ENCODE results near the gene TACO1. TPM values are rescaled to one million over a fixed set of nuclear protein-coding genes. Genes with fewer than 3 reads are reported as not detected.

The TACO1 gene
- total RNA-seq, 4 donors from 2014 or later = 11.4 to 18.3 (median 14.6) TPM

DNA sequence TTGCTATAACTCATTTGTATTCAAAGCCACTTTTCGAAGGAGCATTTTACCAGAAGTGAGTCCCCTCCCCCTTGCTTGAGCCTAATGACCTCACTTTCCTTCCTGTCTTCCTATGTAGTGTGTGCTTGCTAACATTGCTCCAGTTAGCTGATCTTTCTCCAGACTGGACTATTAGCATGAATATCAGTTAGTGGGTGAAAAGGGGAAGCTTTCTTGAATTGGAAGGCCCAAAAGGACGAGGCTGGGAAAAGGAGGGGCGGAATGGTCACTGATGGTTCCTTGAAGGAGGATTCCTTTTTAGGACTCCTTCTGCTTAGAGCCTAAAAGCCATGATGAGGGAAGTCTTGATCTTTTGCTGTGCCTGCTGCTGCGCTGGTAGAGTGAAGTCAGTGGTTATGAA, 33.5 kb downstream of the TACO1 start:
- TF ChIP-seq, protein P1, sequence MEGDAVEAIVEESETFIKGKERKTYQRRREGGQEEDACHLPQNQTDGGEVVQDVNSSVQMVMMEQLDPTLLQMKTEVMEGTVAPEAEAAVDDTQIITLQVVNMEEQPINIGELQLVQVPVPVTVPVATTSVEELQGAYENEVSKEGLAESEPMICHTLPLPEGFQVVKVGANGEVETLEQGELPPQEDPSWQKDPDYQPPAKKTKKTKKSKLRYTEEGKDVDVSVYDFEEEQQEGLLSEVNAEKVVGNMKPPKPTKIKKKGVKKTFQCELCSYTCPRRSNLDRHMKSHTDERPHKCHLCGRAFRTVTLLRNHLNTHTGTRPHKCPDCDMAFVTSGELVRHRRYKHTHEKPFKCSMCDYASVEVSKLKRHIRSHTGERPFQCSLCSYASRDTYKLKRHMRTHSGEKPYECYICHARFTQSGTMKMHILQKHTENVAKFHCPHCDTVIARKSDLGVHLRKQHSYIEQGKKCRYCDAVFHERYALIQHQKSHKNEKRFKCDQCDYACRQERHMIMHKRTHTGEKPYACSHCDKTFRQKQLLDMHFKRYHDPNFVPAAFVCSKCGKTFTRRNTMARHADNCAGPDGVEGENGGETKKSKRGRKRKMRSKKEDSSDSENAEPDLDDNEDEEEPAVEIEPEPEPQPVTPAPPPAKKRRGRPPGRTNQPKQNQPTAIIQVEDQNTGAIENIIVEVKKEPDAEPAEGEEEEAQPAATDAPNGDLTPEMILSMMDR (IDR thresholded peaks at IDR 0.05) = no peak
- peak; percentile 16 for TF ChIP-seq POLR2AphosphoS5 (IDR thresholded peaks at IDR 0.05)
- Histone ChIP-seq H3K27ac (peak overlapping the region; percentile 7 to 34 (median 24)), H3K4me3 (no peak overlapping the region), H3K9me3 (no peaks in the 10 kb centered on the region), H3K36me3 (peaks cover under 1 to 69% of the 10 kb centered on the region in 2 donors), H3K4me1 (peaks cover 5 to 89% (median 16%) of the 10 kb centered on the region in 3 donors), H3K27me3 (no peaks in the 10 kb centered on the region)
- peak; percentile 34 for ATAC-seq
- WGBS, 2 donors (ENCODE audit: low coverage in 1 of 2) = 67 to 68% methylated on average over 2 to 3 of the region's 4 CpGs

DNA sequence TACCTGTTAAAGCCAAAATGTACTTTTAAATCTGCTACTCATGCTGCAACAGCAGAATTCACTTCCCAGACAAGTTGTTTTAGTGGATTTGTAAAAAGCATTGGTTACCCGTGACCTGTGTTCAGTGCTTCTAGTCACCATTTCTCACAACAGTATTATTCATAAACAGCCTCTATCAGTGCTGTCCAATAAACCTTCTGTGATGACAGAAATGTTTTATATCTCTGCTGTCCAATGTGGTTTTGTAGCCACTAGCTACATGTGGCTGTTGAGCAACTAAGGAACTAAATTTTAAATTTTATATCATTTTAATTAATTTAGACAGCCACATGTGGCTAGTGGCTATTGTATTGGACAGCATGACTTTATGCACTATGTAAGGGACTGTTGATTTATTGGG, 34.1 kb downstream of the TACO1 start:
- Histone ChIP-seq H3K36me3 (peaks cover 0 to 64% of the 10 kb centered on the region in 2 donors), H3K9me3 (no peaks in the 10 kb centered on the region), H3K27ac (peak overlapping the region; percentile 7 to 34 (median 24)), H3K4me3 (no peak overlapping the region), H3K27me3 (no peaks in the 10 kb centered on the region), H3K4me1 (peaks cover 5 to 85% (median 11%) of the 10 kb centered on the region in 3 donors)
- TF ChIP-seq, protein P1 (IDR thresholded peaks at IDR 0.05) = no peak
- TF ChIP-seq POLR2AphosphoS5 (IDR thresholded peaks at IDR 0.05) (no peak), POLR2A (IDR thresholded peaks at IDR 0.05) (no peak), EP300 (IDR thresholded peaks at IDR 0.05) (no peak)
- WGBS, 2 donors (ENCODE audit: low coverage in 1 of 2) = 67 to 74% methylated on average over 1 of the region's 1 CpG
- no peak for ATAC-seq

DNA sequence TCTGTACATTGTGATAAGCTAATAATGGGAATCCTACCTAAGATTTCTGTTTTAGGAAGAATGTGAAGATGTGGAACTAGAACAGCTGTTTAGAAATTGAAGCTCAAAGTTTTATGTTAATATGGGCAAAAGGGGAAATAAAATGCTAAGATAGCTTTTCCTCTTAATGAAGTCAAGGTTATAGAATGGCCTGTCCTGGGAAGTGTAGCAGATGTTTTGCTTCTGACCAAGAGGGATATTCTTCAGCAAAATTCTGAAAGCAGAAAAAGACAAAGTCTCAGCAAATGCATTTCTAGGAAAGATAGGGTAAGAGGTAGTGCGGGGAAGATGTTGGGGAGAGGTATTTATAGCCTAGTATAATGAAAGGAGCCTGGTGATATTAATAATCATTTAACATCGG, 34.6 kb downstream of the TACO1 start:
- Histone ChIP-seq H3K4me1 (peaks cover 5 to 80% (median 10%) of the 10 kb centered on the region in 3 donors), H3K27ac (peak overlapping the region in 1 of 4 donors; percentile 7), H3K4me3 (no peak overlapping the region), H3K36me3 (peaks cover 0 to 64% of the 10 kb centered on the region in 2 donors), H3K9me3 (no peaks in the 10 kb centered on the region), H3K27me3 (no peaks in the 10 kb centered on the region)
- 73 to 75% methylated on average over 2 of the region's 2 CpGs for WGBS, 2 donors (ENCODE audit: low coverage in 1 of 2)
- no peak for ATAC-seq
- TF ChIP-seq EP300 (IDR thresholded peaks at IDR 0.05) = no peak
- no peak for TF ChIP-seq POLR2AphosphoS5 (IDR thresholded peaks at IDR 0.05)
- TF ChIP-seq POLR2A (IDR thresholded peaks at IDR 0.05) = no peak
- TF ChIP-seq, protein P1 (IDR thresholded peaks at IDR 0.05) = no peak

DNA sequence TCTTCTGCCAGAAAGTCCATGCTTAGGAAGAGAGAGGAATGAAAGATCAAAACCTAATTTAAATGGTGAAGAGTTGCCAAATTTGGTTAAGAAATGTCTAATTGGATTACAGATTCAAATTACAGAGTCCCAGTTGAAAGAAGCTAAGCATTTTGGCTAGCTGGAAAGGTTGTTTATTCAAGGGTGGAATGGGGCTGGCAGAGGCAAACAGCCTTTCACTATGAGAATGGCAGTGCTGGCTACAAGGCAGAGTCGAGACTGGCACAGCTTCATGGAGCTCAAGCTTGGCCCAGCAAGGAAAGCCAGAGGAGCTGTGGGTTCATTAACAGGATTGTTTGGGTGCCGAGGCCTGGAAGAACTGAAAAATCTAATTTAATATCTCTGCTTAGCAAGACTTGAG, 35.1 kb downstream of the TACO1 start:
- no peak overlapping the region for H3K4me3 ChIP-seq
- peaks cover 0 to 64% of the 10 kb centered on the region in 2 donors for H3K36me3 ChIP-seq
- peak overlapping the region in 3 of 4 donors; percentile 1 to 12 (median 7) for H3K27ac ChIP-seq
- WGBS, 2 donors (ENCODE audit: low coverage in 1 of 2) = 42 to 55% methylated on average over 2 of the region's 2 CpGs
- no peaks in the 10 kb centered on the region for H3K9me3 ChIP-seq
- no peaks in the 10 kb centered on the region for H3K27me3 ChIP-seq
- no peak for ATAC-seq
- peaks cover 5 to 75% (median 10%) of the 10 kb centered on the region in 3 donors for H3K4me1 ChIP-seq
- TF ChIP-seq POLR2A (IDR thresholded peaks at IDR 0.05) (no peak), POLR2AphosphoS5 (IDR thresholded peaks at IDR 0.05) (no peak), EP300 (IDR thresholded peaks at IDR 0.05) (no peak)
- TF ChIP-seq, protein P1 (IDR thresholded peaks at IDR 0.05) = no peak

DNA sequence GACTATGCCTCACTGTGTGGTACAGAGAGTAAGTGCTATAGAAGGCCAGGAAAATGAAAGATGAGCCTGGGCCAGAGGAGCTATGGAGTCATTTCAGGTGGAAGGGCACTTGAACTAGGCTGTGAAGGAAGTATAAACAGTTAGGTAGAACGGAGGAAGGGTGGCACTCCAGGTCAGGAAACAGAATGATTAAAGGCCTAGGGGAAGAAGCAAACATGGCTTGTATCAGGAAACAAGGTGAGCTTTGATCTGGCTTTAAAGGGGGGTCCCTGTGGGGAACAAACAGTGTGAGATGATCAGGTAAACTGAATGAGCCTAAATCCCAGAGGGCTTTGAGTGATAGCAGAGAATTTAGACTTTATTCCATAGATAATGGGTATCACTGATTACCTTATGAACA, 38.4 kb downstream of the TACO1 start:
- Histone ChIP-seq H3K27ac (no peak overlapping the region), H3K4me3 (no peak overlapping the region), H3K4me1 (peaks cover 5 to 53% (median 5%) of the 10 kb centered on the region in 3 donors), H3K9me3 (no peaks in the 10 kb centered on the region), H3K27me3 (no peaks in the 10 kb centered on the region), H3K36me3 (peaks cover 0 to 65% of the 10 kb centered on the region in 2 donors)
- TF ChIP-seq POLR2A (IDR thresholded peaks at IDR 0.05) = no peak
- TF ChIP-seq, protein P1 (IDR thresholded peaks at IDR 0.05) = no peak
- no peak for TF ChIP-seq EP300 (IDR thresholded peaks at IDR 0.05)
- no peak for TF ChIP-seq POLR2AphosphoS5 (IDR thresholded peaks at IDR 0.05)
- 0 to 30% methylated on average over 1 of the region's 1 CpG for WGBS, 2 donors (ENCODE audit: low coverage in 1 of 2)
- ATAC-seq = no peak
